Measurements from ENCODE around the gene SEC14L6.

DNA sequence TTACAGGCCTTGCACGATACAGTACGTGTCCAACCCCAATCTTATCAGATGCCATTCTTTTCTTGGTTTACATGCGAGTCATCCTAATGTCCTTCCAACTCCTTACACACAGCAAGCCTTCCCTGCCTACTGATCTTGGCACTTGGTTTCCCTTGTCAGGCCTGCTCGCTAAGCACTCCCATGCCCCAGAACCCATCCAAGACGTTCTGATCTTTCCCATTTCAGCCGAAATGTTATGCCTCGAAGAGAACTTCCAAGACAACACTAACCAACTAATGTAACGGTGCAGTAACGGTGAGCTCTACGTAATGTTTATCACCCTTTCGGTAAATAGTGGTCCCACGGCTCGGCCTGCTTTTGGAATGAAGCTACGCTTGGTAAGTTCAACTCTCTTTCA lies 44.6 kb upstream of the SEC14L6 start:
- TF ChIP-seq, protein P1, sequence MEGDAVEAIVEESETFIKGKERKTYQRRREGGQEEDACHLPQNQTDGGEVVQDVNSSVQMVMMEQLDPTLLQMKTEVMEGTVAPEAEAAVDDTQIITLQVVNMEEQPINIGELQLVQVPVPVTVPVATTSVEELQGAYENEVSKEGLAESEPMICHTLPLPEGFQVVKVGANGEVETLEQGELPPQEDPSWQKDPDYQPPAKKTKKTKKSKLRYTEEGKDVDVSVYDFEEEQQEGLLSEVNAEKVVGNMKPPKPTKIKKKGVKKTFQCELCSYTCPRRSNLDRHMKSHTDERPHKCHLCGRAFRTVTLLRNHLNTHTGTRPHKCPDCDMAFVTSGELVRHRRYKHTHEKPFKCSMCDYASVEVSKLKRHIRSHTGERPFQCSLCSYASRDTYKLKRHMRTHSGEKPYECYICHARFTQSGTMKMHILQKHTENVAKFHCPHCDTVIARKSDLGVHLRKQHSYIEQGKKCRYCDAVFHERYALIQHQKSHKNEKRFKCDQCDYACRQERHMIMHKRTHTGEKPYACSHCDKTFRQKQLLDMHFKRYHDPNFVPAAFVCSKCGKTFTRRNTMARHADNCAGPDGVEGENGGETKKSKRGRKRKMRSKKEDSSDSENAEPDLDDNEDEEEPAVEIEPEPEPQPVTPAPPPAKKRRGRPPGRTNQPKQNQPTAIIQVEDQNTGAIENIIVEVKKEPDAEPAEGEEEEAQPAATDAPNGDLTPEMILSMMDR (IDR thresholded peaks at IDR 0.05; ENCODE audit: insufficient read depth, low read length) = no peak
- no peak for TF ChIP-seq SPI1 (IDR thresholded peaks at IDR 0.05; ENCODE audit: borderline replicate concordance, low read depth)
